HepG2 (cell line): Measurements from ENCODE around the gene SPECC1L. TPM values are rescaled to one million over a fixed set of nuclear protein-coding genes. Genes with fewer than 3 reads are reported as not detected.

Source experiments
- ATAC-seq: fragments of 200-7000 bp; cut with Tn5 transposase; 3 replicates; pipeline ENCODE4 v1.9.1; 2020; ENCODE audit warnings: mild to moderate bottlenecking, moderate library complexity
- BruUV-seq: library from RNA; stranded (reverse); fragments of 400-500 nt; replicated peaks from 2 replicates; lab custom pipeline; 2021; lab: Mats Ljungman, UMichigan
- CTCF ChIA-PET: fragments of 300-600 bp; formaldehyde crosslinking; extraction: SDS; loops from one replicate; lab custom pipeline; 2021; ENCODE audit warnings: low total read pairs, inconsistent platforms, low intra/inter-chr PET ratio; lab: Yijun Ruan, JAX
- POLR2A ChIA-PET: fragments of 350-600 bp; sonication (Branson Sonifier 250); formaldehyde crosslinking; loops from one replicate; lab custom pipeline; 2020; ENCODE audit warnings: antibody characterized with exemption, inconsistent platforms; lab: Yijun Ruan, JAX
- DNase-seq: peaks from one replicate; pipeline ENCODE4 v3.0.0-alpha.2; 2015; ENCODE audit warnings: low spot score
- FAIRE-seq: peaks from 3 replicates; lab custom pipeline; 2011; peaks lifted over from hg19 to GRCh38; lab: Jason Lieb, UNC
- H2AFZ ChIP-seq: one replicate; pipeline ENCODE4 v1.6.1; 2011; ENCODE audit warnings: low read length, inconsistent platforms
- H3K27ac ChIP-seq: fragments of 300-600 bp; 3 replicates; pipeline ENCODE4 v1.8.0; 2011; ENCODE audit warnings: mixed run types, mild to moderate bottlenecking, mixed read lengths, low read length, inconsistent platforms; ENCODE audit not compliant: insufficient read depth; ENCODE audit errors: extremely low read length
- H3K27me3 ChIP-seq, 2 experiments: fragments of 200-600 bp in 1 of 2; 2 replicates in 1 of 2; 3 replicates in 1 of 2; pipeline versions ENCODE4 v1.6.0 to v1.8.0; 2011; ENCODE audit warnings: low read length in 2 of 2, mild to moderate bottlenecking in 2 of 2, moderate library complexity in 2 of 2, inconsistent platforms in 1 of 2; ENCODE audit not compliant: insufficient read depth in 2 of 2, control insufficient read depth in 1 of 2
- H3K36me3 ChIP-seq, 2 experiments: fragments of 200-600 bp in 1 of 2; replicated peaks in 1 of 2; 2 replicates in 1 of 2; 3 replicates in 1 of 2; pipeline versions ENCODE4 v1.5.1 to v1.8.0; 2011; ENCODE audit warnings: low read length in 2 of 2, inconsistent platforms in 1 of 2; ENCODE audit not compliant: insufficient read depth in 2 of 2, control insufficient read depth in 1 of 2
- H3K4me1 ChIP-seq: 2 replicates; pipeline ENCODE4 v1.5.1; 2012; ENCODE audit warnings: low read length, inconsistent platforms; ENCODE audit not compliant: insufficient read depth
- H3K4me2 ChIP-seq: 2 replicates; pipeline ENCODE4 v1.6.0; 2011; ENCODE audit warnings: low read depth, low read length, inconsistent platforms
- H3K4me3 ChIP-seq, 3 experiments: fragments of 200-600 bp in 1 of 3; sonication (generic), shearing (Covaris generic) in 1 of 3; replicated peaks in 1 of 3; 2 replicates each; pipeline ENCODE4 v1.5.1; 2011 to 2016; ENCODE audit warnings: low read length in 3 of 3, inconsistent platforms in 2 of 3, low read depth in 2 of 3, mild to moderate bottlenecking in 2 of 3, control low read depth in 1 of 3, mixed read lengths in 1 of 3; ENCODE audit not compliant: insufficient read depth in 1 of 3
- H3K79me2 ChIP-seq: one replicate; pipeline ENCODE4 v1.6.1; 2011; ENCODE audit warnings: low read length, inconsistent platforms; ENCODE audit not compliant: insufficient read depth
- H3K9ac ChIP-seq: 2 replicates; pipeline ENCODE4 v1.6.0; 2011; ENCODE audit warnings: mild to moderate bottlenecking, low read depth, low read length, inconsistent platforms; ENCODE audit not compliant: insufficient read depth
- H3K9me3 ChIP-seq: 2 replicates; pipeline ENCODE4 v1.5.1; 2012; ENCODE audit warnings: mild to moderate bottlenecking, low read length
- H4K20me1 ChIP-seq: 2 replicates; pipeline ENCODE4 v1.6.0; 2011; ENCODE audit warnings: inconsistent platforms, mild to moderate bottlenecking, low read length, moderate library complexity; ENCODE audit not compliant: insufficient read depth
- EHMT2 ChIP-seq: fragments of 200-600 bp; sonication (generic); IDR thresholded peaks from 2 replicates; pipeline ENCODE4 v1.7.0; 2017; ENCODE audit warnings: antibody characterized with exemption, low read depth, low read length, borderline replicate concordance
- FOXA3 ChIP-seq: IDR thresholded peaks from 2 replicates; pipeline ENCODE4 v1.6.1; 2016; ENCODE audit warnings: missing genetic modification reagents, missing compliant biosample characterization
- HIVEP1 ChIP-seq: sonication (generic); formaldehyde crosslinking; IDR thresholded peaks from 2 replicates; pipeline ENCODE4 v1.4.0; 2020; ENCODE audit warnings: mild to moderate bottlenecking, missing genetic modification reagents
- JDP2 ChIP-seq: sonication (generic); formaldehyde crosslinking; IDR thresholded peaks from 2 replicates; pipeline ENCODE4 v1.8.1; 2022; ENCODE audit warnings: missing genetic modification reagents, borderline replicate concordance
- PCBP1 ChIP-seq: fragments of 200-400 bp; formaldehyde crosslinking; IDR thresholded peaks from 2 replicates; pipeline ENCODE4 v1.6.1; 2017; ENCODE audit warnings: mild to moderate bottlenecking, low read depth, low read length, borderline replicate concordance
- RERE ChIP-seq: IDR thresholded peaks from 2 replicates; pipeline ENCODE4 v1.6.1; 2016; ENCODE audit warnings: low read depth, missing genetic modification reagents, missing compliant biosample characterization
- SMAD9 ChIP-seq: sonication (generic); formaldehyde crosslinking; IDR thresholded peaks from 2 replicates; pipeline ENCODE4 v1.5.1; 2020; ENCODE audit warnings: mild to moderate bottlenecking, missing genetic modification reagents
- SSRP1 ChIP-seq: IDR thresholded peaks from 2 replicates; pipeline ENCODE4 v1.6.1; 2016; ENCODE audit warnings: control low read depth
- TRIM24 ChIP-seq: sonication (generic); formaldehyde crosslinking; IDR thresholded peaks from 2 replicates; pipeline ENCODE4 v1.8.0; 2022; ENCODE audit warnings: mild to moderate bottlenecking, missing genetic modification reagents
- ZNF644 ChIP-seq: IDR thresholded peaks from 2 replicates; pipeline ENCODE4 v1.6.1; 2016; ENCODE audit warnings: low read depth
- WGBS: methylation state at CpG from one replicate; pipeline ENCODE4 v1.1.6; 2017; ENCODE audit warnings: low lambda C conversion rate; 5-methylcytosine and 5-hydroxymethylcytosine counted together
- in situ Hi-C: cut with HindIII; loops from 2 replicates; pipeline ENCODE4 v1.10.0; 2017; ENCODE audit warnings: low pct_unique_long_range_greater_than_20kb; ENCODE audit not compliant: extremely low pct_ligation_motif_present
- intact Hi-C: fragments of 100-400 bp; cut with micrococcal nuclease; formaldehyde crosslinking; loops from one replicate; pipeline ENCODE4 v1.10.0; 2022; ENCODE audit not compliant: unreplicated experiment
- polyA plus RNA-seq, 8 experiments: library from polyadenylated mRNA; depleted of rRNA in 3 of 8; stranded (reverse) in 7 of 8; unstranded in 1 of 8; fragments of >200 nt; fragmentation: Illumina TruSeq in 4 of 8; extraction: Trizol in 4 of 8; gene quantifications; 2 replicates each; pipeline versions ENCODE4 v1.2.1 to v1.2.3, GENCODE V29; 2011 to 2016; ENCODE audit warnings: low read depth in 4 of 8, missing spikeins in 1 of 8, mixed read lengths in 1 of 8; ENCODE audit not compliant: insufficient read depth in 1 of 8
- total RNA-seq, 5 experiments: library from RNA; depleted of rRNA; stranded (reverse); fragments of >200 nt; fragmentation: Illumina TruSeq; extraction: Trizol; gene quantifications; 2 replicates each; pipeline ENCODE4 v1.2.3, GENCODE V29; 2016; ENCODE audit warnings: low read depth in 1 of 5
- TF ChIP-seq, protein P1 (sequence below): sonication (generic); formaldehyde crosslinking; IDR thresholded peaks from 2 replicates; pipeline ENCODE4 v1.9.0; 2022; ENCODE audit warnings: low read depth, missing genetic modification reagents

Gene SPECC1L
- total and polyA plus RNA-seq, 2 of the 13 experiments (the other 11 are each of a cell fraction or from before 2014, with no cell fraction given) = 14.1 to 30.3 TPM

- Histone ChIP-seq H3K4me1 (no peaks in the 10 kb centered on the region), H3K36me3 (peaks cover 9 to 61% of the 10 kb centered on the region in 2 experiments), H3K4me2 (no peak overlapping the region), H2AFZ (no peak overlapping the region), H3K27ac (no peak overlapping the region), H3K9me3 (no peaks in the 10 kb centered on the region), H3K9ac (no peak overlapping the region), H3K79me2 (no peaks in the 10 kb centered on the region), H4K20me1 (no peaks in the 10 kb centered on the region), H3K4me3 (no peak overlapping the region), H3K27me3 (no peaks in the 10 kb centered on the region)
- FAIRE-seq (no peak), DNase-seq (no peak), ATAC-seq (no peak)
- 100% methylated on average over 10 of the region's 10 CpGs for WGBS
- no peak for TF ChIP-seq FOXA3 (CRISPR knock-in tag)
- no peak for TF ChIP-seq SMAD9 (CRISPR knock-in tag)
- TF ChIP-seq HIVEP1 = no peak
- TF ChIP-seq EHMT2 = no peak
- TF ChIP-seq, protein P1, sequence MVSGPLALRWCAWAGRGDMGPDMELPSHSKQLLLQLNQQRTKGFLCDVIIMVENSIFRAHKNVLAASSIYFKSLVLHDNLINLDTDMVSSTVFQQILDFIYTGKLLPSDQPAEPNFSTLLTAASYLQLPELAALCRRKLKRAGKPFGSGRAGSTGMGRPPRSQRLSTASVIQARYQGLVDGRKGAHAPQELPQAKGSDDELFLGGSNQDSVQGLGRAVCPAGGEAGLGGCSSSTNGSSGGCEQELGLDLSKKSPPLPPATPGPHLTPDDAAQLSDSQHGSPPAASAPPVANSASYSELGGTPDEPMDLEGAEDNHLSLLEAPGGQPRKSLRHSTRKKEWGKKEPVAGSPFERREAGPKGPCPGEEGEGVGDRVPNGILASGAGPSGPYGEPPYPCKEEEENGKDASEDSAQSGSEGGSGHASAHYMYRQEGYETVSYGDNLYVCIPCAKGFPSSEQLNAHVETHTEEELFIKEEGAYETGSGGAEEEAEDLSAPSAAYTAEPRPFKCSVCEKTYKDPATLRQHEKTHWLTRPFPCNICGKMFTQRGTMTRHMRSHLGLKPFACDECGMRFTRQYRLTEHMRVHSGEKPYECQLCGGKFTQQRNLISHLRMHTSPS (CRISPR knock-in tag) = no peak
- no peak for TF ChIP-seq PCBP1
- no peak for TF ChIP-seq TRIM24 (CRISPR knock-in tag)
- no peak for TF ChIP-seq JDP2
- TF ChIP-seq RERE (CRISPR knock-in tag) = no peak
- TF ChIP-seq ZNF644 (CRISPR knock-in tag) = no peak
- no peak for TF ChIP-seq SSRP1 (CRISPR knock-in tag)
- in situ Hi-C loops (no loop called here), intact Hi-C loops (no loop called here)
- ChIA-PET POLR2A (no interaction called here), CTCF (no interaction called here)
- BruUV-seq = no TSS peak
Observed at GRCh38 chr22:24411256-24412004, 140.8 kb downstream of the SPECC1L start.
